Measurements from ENCODE around the gene RSKR.
"Not testable (repeated sequence)": the region's sequence is repeated elsewhere in the genome, so short reads cannot be mapped to it uniquely, and the experiment has no call there.

Gene RSKR

DNA sequence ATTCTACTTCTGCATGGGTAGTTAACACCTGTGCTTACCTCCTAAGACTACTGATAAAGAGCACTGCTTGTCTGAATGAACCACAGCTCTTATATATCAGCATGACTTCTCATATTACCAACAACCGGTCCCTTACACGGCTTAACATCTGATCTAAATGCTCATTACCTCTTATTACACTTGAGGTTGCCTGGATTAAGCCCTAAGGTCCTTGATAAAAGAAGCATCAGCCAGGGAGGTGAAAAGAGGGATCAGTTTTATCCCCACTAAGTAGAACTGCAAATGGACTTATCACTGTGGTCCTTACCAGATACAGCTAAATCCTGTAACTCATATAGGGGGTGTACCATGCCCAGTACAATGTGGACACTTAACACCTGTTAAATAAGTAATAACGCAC lies 8.2 kb upstream of the RSKR start:
- DNase-seq: no peak

DNA sequence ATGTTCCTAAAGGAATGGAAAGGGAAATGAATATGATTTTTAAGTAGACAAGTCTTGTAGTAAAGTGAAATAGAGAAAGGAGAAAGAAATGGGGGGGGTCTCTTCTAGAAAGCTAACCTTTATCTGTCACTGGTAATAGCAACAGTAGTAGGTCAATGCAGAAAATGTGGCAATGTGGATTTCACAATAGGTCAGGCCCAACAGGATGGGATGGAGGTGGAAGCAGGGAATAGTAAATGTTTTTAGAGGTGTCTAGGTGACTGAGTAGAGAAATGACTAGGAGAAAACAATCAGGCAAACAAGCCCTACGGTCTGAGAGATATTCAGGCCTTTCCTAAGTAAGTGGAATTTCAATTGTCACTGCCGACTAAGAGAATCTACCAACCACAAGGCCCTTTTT lies 6.0 kb upstream of the RSKR start:
- no peak for DNase-seq

- DNase-seq: no peak
These were observed 4.5 kb upstream of the RSKR start for GRCh38 chr17:28618464-28618863.

- no peak for DNase-seq
These were observed 2.3 kb upstream of the RSKR start for GRCh38 chr17:28616281-28616680.

GRCh38 chr17:28615260-28615940 lies 1.4 kb upstream of the RSKR start:
- DNase-seq: peak; percentile 69

- peak; percentile 13 for DNase-seq
These were observed 781 bp downstream of the RSKR start for GRCh38 chr17:28612936-28613872.

- DNase-seq: no peak
These were observed 1.5 kb downstream of the RSKR start for GRCh38 chr17:28612531-28612930.

- no peak for DNase-seq
These were observed 3.6 kb downstream of the RSKR start for GRCh38 chr17:28610376-28610775.

DNA sequence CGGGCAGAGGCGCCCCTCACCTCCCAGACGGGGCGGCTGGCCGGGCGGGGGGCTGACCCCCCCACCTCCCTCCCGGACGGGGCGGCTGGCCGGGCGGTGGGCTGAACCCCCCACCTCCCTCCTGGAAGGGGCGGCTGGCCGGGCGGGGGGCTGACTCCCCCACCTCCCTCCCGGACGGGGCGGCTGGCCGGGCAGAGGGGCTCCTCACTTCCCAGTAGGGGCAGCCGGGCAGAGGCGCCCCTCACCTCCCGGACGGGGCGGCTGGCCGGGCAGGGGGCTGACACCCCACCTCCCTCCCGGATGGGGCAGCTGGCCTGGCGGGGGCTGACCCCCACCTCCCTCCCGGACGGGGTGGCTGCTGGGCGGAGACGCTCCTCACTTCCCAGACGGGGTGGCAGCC lies 10.0 kb downstream of the RSKR start:
- not testable (repeated sequence) for DNase-seq

GRCh38 chr17:28599311-28600184 lies 14.4 kb downstream of the RSKR start:
- DNase-seq: peak; percentile 49

GRCh38 chr17:28598799-28599310 lies 15.1 kb downstream of the RSKR start, which contains the start of gene SPAG5:
TSS of gene SPAG5 (minus strand) at chr17:28599025. CDS start at chr17:28598946, 79 bp downstream.
- DNase-seq: peak; percentile 91

GRCh38 chr17:28598389-28598788 lies 15.6 kb downstream of the RSKR start:
- DNase-seq: no peak

DNA sequence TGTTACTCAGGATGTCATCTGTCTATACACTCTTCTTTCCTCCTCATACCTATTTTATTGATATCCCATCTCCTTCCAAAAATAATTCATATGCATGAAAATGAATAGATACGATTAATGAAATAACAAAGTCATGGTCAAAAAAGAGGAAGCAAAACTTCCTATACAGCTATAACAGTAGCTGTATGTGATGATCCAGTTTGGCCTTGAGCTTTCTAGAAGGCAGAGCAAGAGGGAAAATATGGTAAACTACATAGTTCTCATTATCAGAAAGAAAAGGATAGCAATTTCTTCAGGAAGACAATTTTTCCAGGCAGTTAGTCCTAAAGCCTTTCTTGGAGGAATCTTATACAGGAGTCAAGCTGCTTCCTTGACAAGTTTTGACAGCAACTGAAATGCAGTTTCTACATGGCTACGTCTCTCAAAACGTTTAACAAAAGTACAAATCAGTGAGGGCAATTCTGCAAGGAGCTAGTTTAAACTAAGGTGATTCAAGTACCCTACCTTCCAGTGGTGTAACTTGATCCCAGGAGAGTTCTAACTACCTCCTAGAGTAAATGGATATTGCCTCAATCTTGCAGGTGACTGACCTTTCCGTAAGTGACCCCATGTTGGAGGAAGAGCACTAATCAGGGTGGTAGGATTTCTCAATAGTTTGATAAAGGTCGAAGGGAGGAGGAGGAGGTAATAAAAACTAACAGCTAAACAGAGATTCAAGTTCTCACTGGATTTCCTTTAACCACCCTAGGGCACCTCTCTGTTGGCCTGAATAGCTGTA lies 16.2 kb downstream of the RSKR start:
- DNase-seq: no peak

DNA sequence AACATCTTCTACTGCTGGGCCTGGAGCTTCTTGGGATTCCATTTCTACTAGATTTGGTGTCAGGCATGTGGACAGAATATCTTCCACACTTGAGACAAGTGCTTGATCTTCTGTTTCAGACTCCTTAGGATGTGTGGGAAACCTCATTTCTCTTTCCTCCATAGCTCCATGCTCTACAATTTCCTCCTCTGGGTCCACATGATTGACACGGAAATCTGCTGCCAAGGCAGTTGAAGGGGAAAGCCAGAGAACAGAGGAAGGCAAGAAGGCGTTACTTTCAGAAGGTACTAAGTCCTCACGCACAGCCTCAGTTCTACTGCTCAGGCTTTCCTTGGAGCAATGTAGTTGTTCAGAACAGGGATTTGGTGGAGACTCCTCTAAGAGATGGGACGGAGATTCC lies 21.7 kb downstream of the RSKR start:
- DNase-seq: no peak

DNA sequence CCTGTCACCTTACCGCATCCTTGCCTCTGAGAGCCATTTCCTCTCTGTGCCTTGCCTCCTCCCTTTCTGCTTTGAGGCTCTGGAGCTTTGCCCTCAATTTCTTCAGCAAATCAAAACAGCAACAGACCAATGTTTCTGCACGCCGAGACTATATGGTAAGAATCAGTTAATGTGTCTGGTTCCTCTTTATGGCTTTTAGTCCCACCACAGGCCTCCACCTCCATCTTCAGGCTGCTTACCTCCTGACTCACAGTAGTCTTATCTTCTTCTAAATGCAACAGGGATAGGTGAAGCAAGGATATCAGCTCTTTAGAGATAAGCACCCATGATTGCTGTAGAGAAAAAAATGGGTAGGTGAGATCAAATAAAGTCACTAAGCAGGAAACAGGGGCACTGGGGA lies 28.1 kb downstream of the RSKR start:
- DNase-seq: no peak

- DNase-seq: no peak
These were observed 29.6 kb downstream of the RSKR start for GRCh38 chr17:28584434-28584833.

- no peak for DNase-seq
These were observed 31.5 kb downstream of the RSKR start for GRCh38 chr17:28582513-28582912.

DNA sequence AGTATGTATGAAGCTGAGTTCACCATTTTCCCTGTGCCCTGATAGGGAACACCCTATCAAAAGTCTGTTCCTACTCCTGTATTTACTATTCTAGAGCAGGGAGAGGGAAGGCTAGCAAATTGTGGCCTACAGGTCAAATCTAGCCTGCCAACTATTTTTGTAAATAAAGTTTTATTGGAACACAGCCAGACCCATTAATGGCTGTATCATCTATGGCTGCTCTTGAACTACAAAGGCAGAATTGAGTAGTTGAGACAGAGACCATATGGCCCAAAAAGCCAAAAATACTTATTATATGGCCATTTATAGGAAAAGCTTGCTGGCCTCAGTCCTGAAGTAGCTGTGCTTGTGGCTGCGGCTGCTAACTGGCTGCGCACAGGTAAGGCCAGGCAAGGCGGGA lies 33.0 kb downstream of the RSKR start:
- DNase-seq: no peak

- no peak for DNase-seq
These were observed 34.5 kb downstream of the RSKR start for GRCh38 chr17:28579526-28579925.

DNA sequence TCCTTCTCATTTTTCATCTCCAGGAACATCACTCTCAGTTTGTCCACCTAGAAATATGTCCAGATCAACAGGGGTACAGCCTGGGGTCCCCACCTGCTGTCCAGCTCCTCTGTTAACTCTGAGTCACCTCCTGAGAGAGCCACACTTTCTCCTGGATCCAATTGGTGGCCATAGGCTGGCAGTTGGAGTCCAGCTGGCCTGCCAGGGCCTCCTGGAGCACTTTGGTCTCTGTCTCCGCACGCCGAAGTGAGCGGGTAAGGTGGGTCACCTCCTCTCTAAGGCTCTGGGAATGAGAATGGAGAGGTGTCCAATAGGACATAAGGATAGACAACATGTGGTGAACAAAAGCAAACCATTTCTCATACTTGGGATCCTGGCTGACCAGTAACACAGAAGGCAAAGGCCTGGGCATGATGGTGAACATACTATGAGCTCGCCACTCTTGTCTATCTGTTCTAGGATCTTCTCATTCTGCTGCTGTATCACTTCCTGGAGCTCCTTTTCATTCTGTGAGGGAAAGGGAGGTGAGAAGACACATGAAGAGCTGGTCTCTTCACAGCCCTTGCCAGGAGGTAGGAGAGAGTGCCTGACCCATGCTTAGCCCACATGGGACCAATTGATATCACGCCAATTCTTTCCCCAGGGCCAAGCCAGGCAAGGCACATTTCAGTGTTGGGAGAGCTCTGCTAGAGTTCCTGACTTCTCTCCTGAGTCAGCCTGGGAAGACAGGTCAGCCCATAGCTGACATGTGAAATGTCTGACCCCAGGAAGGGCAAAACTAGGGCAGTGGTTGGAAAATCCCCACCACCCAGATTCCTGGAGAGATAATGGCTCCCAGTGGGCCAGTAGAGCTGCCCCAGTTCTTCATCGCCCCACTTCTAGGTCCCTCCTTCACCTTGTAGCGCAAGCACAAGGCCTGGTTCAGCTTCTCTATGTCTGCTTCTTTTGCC lies 35.5 kb downstream of the RSKR start:
- no peak for DNase-seq

DNA sequence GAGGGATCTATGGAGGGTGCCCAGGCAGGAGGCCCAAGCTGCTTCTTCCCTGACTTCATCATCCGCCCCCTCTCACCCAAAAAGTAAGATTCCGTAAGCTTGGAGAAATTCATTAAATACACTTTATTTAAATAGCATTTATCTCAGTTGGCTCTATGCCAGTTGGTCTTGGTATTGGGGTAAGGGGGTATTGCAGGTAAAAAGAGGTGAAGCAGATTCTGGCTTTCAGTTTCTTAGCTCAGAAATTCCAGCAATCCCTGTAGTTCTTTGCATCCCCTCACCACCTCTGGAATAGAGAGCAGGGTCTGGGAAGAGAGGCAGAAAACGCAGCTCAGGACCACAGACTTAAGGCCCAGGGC lies 36.5 kb downstream of the RSKR start:
- no peak for DNase-seq

All from NCI-H1092 (cell line).